Osteoblast (primary cell): Measurements from ENCODE around the gene CDC27. TPM values are rescaled to one million over a fixed set of nuclear protein-coding genes. Genes with fewer than 3 reads are reported as not detected.
"Not testable (repeated sequence)": the region's sequence is repeated elsewhere in the genome, so short reads cannot be mapped to it uniquely, and the experiment has no call there.

Experiments used
- DNase-seq: peaks from one replicate; pipeline ENCODE4 v3.0.0; 2011; ENCODE audit warnings: low spot score, mixed read lengths; ENCODE audit not compliant: insufficient read length; ENCODE audit errors: missing footprints
- H2AFZ ChIP-seq: 2 replicates; pipeline ENCODE4 v1.6.0; 2011; ENCODE audit warnings: mild to moderate bottlenecking, low read length
- H3K27ac ChIP-seq: 2 replicates; pipeline ENCODE4 v1.5.1; 2011; ENCODE audit warnings: mild to moderate bottlenecking, low read depth, low read length, moderate library complexity
- H3K27me3 ChIP-seq: 2 replicates; pipeline ENCODE4 v1.6.0; 2012; ENCODE audit warnings: mild to moderate bottlenecking, control low read depth, inconsistent platforms, low read length, moderate library complexity; ENCODE audit not compliant: insufficient read depth
- H3K36me3 ChIP-seq: 2 replicates; pipeline ENCODE4 v1.5.1; 2011; ENCODE audit warnings: mild to moderate bottlenecking, low read length, control low read depth, moderate library complexity; ENCODE audit not compliant: insufficient read depth
- H3K4me1 ChIP-seq: 2 replicates; pipeline ENCODE4 v1.5.1; 2011; ENCODE audit warnings: mild to moderate bottlenecking, low read length, control low read depth, moderate library complexity; ENCODE audit not compliant: insufficient read depth
- H3K4me2 ChIP-seq: 2 replicates; pipeline ENCODE4 v1.6.0; 2011; ENCODE audit warnings: mild to moderate bottlenecking, low read length; ENCODE audit not compliant: insufficient read depth
- H3K4me3 ChIP-seq: fragments of 200-600 bp; sonication (generic); 3 replicates; pipeline ENCODE4 v1.5.1; 2012; ENCODE audit warnings: mild to moderate bottlenecking, low read length, inconsistent platforms; ENCODE audit not compliant: insufficient read depth
- H3K79me2 ChIP-seq: 2 replicates; pipeline ENCODE4 v1.6.0; 2012; ENCODE audit warnings: mild to moderate bottlenecking, low read length, control low read depth, inconsistent platforms; ENCODE audit not compliant: insufficient read depth
- H3K9me3 ChIP-seq: 2 replicates; pipeline ENCODE4 v1.5.1; 2011; ENCODE audit warnings: low read depth, low read length, control low read depth
- H4K20me1 ChIP-seq: 2 replicates; pipeline ENCODE4 v1.6.0; 2012; ENCODE audit warnings: mild to moderate bottlenecking, low read length, control low read depth; ENCODE audit not compliant: insufficient read depth
- total RNA-seq: library from RNA; depleted of rRNA; stranded (reverse); fragments of >200 nt; gene quantifications from 2 replicates; pipeline ENCODE4 v1.2.3, GENCODE V29; 2012
- TF ChIP-seq, protein P1 (sequence below): IDR thresholded peaks from 2 replicates; pipeline ENCODE4 v1.5.1; 2011; ENCODE audit warnings: mild to moderate bottlenecking, low read depth, low read length, moderate library complexity; ENCODE audit errors: extremely low read depth

Gene CDC27
- total RNA-seq, 1 donor, result 80.3 TPM

DNA sequence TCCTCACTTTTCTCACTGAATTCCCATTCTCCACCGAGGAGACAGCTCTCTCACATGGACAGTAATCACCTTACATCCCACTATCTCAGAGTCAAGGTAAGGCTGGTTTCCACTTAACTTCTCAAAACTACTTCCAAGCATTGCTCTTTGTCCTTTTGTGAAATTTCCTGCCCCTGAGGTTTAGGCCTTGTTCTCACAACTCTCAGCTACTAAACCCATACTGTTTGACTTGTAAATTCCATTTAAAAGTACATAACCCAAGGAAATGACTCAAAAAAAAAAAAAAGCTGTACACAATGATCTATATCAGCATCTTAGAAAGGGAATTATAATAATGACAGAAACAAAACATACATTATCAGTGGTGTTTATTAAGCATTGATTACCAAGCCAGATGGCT, 8.8 kb downstream of the CDC27 start:
- no peak overlapping the region for H2AFZ ChIP-seq
- no peaks in the 10 kb centered on the region for H3K27me3 ChIP-seq
- TF ChIP-seq, protein P1, sequence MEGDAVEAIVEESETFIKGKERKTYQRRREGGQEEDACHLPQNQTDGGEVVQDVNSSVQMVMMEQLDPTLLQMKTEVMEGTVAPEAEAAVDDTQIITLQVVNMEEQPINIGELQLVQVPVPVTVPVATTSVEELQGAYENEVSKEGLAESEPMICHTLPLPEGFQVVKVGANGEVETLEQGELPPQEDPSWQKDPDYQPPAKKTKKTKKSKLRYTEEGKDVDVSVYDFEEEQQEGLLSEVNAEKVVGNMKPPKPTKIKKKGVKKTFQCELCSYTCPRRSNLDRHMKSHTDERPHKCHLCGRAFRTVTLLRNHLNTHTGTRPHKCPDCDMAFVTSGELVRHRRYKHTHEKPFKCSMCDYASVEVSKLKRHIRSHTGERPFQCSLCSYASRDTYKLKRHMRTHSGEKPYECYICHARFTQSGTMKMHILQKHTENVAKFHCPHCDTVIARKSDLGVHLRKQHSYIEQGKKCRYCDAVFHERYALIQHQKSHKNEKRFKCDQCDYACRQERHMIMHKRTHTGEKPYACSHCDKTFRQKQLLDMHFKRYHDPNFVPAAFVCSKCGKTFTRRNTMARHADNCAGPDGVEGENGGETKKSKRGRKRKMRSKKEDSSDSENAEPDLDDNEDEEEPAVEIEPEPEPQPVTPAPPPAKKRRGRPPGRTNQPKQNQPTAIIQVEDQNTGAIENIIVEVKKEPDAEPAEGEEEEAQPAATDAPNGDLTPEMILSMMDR, result no peak
- no peak overlapping the region for H3K4me3 ChIP-seq
- H3K27ac ChIP-seq, result no peak overlapping the region
- H4K20me1 ChIP-seq, result peaks cover 35% of the 10 kb centered on the region
- H3K79me2 ChIP-seq, result peaks cover 99% of the 10 kb centered on the region
- H3K36me3 ChIP-seq, result peaks cover 37% of the 10 kb centered on the region
- no peak overlapping the region for H3K4me2 ChIP-seq
- no peak for DNase-seq
- H3K4me1 ChIP-seq, result peaks cover 2% of the 10 kb centered on the region
- no peaks in the 10 kb centered on the region for H3K9me3 ChIP-seq

DNA sequence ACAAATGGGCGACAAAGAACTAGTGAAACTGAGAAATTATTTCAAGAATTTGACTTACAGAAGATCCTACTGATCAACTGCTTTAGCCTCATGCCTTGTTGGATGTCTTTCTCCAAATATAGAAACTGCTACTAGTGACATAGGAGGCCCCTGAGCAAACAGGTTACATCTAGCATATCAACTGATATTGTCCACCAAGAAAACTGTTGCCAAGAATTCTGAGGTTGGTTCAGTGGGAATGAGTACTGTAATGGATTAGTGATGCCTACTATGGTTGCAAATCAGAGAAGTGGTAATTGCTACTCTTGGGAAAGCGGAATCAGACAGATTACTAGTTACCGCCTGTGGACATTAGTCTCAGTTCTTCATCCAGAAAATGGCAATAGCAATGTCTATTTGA, 10.0 kb downstream of the CDC27 start:
- no peak overlapping the region for H3K27ac ChIP-seq
- H3K4me3 ChIP-seq, result no peak overlapping the region
- H3K36me3 ChIP-seq, result peaks cover 43% of the 10 kb centered on the region
- H4K20me1 ChIP-seq, result peaks cover 30% of the 10 kb centered on the region
- H3K4me2 ChIP-seq, result no peak overlapping the region
- peaks cover 2% of the 10 kb centered on the region for H3K4me1 ChIP-seq
- DNase-seq, result no peak
- peaks cover 99% of the 10 kb centered on the region for H3K79me2 ChIP-seq
- no peak overlapping the region for H2AFZ ChIP-seq
- H3K27me3 ChIP-seq, result no peaks in the 10 kb centered on the region
- H3K9me3 ChIP-seq, result no peaks in the 10 kb centered on the region
- TF ChIP-seq, protein P1, result no peak

DNA sequence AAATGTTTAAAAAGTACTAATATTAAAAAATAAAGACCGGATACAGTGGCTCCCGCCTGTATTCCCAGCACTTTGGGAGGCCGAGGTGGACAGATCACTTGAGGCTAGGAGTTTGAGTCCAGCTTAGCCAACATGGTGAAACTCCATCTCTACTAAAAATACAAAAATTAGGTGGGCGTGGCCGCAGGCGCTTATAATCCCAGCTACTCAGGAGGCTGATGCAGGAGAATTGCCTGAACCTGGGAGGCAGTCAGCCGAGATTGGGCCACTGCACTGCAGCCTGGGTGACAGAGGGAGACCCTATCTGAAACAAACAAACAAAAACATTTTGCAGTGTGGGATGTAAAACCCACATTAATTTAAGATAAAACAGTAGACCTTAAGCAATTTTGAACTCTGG, 11.8 kb downstream of the CDC27 start:
- H3K9me3 ChIP-seq, result no peaks in the 10 kb centered on the region
- H3K36me3 ChIP-seq, result peaks cover 48% of the 10 kb centered on the region
- H3K27ac ChIP-seq, result no peak overlapping the region
- H3K4me2 ChIP-seq, result no peak overlapping the region
- TF ChIP-seq, protein P1, result no peak
- H3K4me3 ChIP-seq, result no peak overlapping the region
- H3K4me1 ChIP-seq, result no peaks in the 10 kb centered on the region
- H4K20me1 ChIP-seq, result peaks cover 25% of the 10 kb centered on the region
- DNase-seq, result no peak
- H3K79me2 ChIP-seq, result peaks cover 98% of the 10 kb centered on the region
- no peaks in the 10 kb centered on the region for H3K27me3 ChIP-seq
- no peak overlapping the region for H2AFZ ChIP-seq

DNA sequence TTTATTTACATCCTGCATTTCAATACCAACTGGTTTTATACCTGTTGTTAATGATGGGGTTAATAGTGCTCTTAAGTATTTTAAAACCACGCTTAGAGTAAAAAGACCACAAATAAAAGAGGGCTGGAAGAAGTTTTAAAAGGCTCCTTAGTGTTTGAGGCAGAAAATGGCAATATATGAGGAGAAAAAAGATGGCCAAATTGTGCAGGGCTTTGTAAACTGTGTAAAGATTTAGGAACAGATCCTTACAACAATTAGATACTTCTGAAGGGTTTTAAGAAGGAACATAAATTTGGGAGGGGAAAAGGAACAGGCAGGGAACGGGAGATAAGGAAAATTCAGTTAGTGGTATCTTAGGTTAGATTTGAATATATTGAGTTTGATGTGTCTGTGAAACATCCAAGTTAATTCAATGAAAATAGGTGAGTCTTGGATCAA, 12.7 kb downstream of the CDC27 start:
- Histone ChIP-seq H2AFZ (no peak overlapping the region), H3K4me1 (no peaks in the 10 kb centered on the region), H3K27ac (no peak overlapping the region), H3K79me2 (peaks cover 98% of the 10 kb centered on the region), H3K9me3 (no peaks in the 10 kb centered on the region), H4K20me1 (peaks cover 25% of the 10 kb centered on the region), H3K27me3 (no peaks in the 10 kb centered on the region), H3K4me2 (no peak overlapping the region), H3K4me3 (no peak overlapping the region), H3K36me3 (peaks cover 48% of the 10 kb centered on the region)
- no peak for DNase-seq
- TF ChIP-seq, protein P1, result no peak

DNA sequence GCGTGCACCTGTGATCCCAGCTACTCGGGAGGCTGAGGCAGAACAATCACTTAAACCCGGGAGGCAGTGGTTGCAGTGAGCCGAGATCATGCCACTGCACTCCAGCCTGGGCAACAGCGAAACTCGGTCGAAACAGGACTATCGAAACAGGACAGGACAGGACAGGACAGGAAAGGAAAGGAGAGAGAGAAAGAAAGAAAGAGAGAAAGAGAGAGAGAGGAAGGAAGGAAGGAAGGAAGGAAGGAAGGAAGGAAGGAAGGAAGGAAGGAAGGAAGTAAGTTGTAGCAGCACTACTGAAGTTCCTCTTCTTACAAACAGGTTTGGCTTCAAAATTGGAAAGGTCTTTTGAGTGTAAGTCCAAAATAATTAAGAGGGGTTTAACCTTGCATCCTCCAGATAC, 14.3 kb downstream of the CDC27 start:
- Histone ChIP-seq H3K36me3 (peaks cover 38% of the 10 kb centered on the region), H3K79me2 (peaks cover 96% of the 10 kb centered on the region), H4K20me1 (peaks cover 28% of the 10 kb centered on the region)
- not testable (repeated sequence) for H3K9me3 ChIP-seq, H3K4me2 ChIP-seq, H3K27ac ChIP-seq, H3K4me3 ChIP-seq, H3K27me3 ChIP-seq, DNase-seq, H2AFZ ChIP-seq, H3K4me1 ChIP-seq
